ENCODE measurements around the gene NELFB.

The NELFB gene

GRCh38 chr9:137245450-137246421 lies 9.4 kb upstream of the NELFB start:
- peaks cover 22% of the 10 kb centered on the region; the same call in 1 of the 2 replicates for H3K4me1 ChIP-seq (ENCODE audit: insufficient read depth, low read length)
- H3K9ac ChIP-seq (ENCODE audit: low read depth, low read length), result no peak overlapping the region
- peaks cover 12% of the 10 kb centered on the region for H3K36me3 ChIP-seq (ENCODE audit: insufficient read depth, low read length)

GRCh38 chr9:137247135-137247915 lies 7.8 kb upstream of the NELFB start:
- H3K9me3 ChIP-seq (ENCODE audit: control insufficient read depth, insufficient read depth, low read length), result no peaks in the 10 kb centered on the region

More at GRCh38 chr9:137245450-137246421, 9.4 kb upstream of the NELFB start:
- no peaks in the 10 kb centered on the region for H3K9me3 ChIP-seq (ENCODE audit: control insufficient read depth, insufficient read depth, low read length)

GRCh38 chr9:137247916-137248175 lies 7.3 kb upstream of the NELFB start:
- Histone ChIP-seq H3K9ac (ENCODE audit: low read depth, low read length) (no peak overlapping the region), H3K4me1 (ENCODE audit: insufficient read depth, low read length) (peaks cover 22% of the 10 kb centered on the region; the same call in 1 of the 2 replicates), H3K36me3 (ENCODE audit: insufficient read depth, low read length) (peaks cover 5% of the 10 kb centered on the region; the same call in 1 of the 2 replicates), H3K9me3 (ENCODE audit: control insufficient read depth, insufficient read depth, low read length) (no peaks in the 10 kb centered on the region)

More at GRCh38 chr9:137247135-137247915, 7.8 kb upstream of the NELFB start:
- Histone ChIP-seq H3K36me3 (ENCODE audit: insufficient read depth, low read length) (peaks cover 11% of the 10 kb centered on the region), H3K9ac (ENCODE audit: low read depth, low read length) (no peak overlapping the region), H3K4me1 (ENCODE audit: insufficient read depth, low read length) (peaks cover 25% of the 10 kb centered on the region; the same call in 1 of the 2 replicates)

- H3K9me3 ChIP-seq (ENCODE audit: control insufficient read depth, insufficient read depth, low read length), result no peaks in the 10 kb centered on the region
- no peaks in the 10 kb centered on the region for H3K36me3 ChIP-seq (ENCODE audit: insufficient read depth, low read length)
- peaks cover 8% of the 10 kb centered on the region; the same call in 1 of the 2 replicates for H3K4me1 ChIP-seq (ENCODE audit: insufficient read depth, low read length)
- H3K9ac ChIP-seq (ENCODE audit: low read depth, low read length), result no peak overlapping the region
Observed at GRCh38 chr9:137250329-137251193, 4.6 kb upstream of the NELFB start.

- Histone ChIP-seq H3K9ac (ENCODE audit: low read depth, low read length) (no peak within 1 kb of the TSS), H3K9me3 (ENCODE audit: control insufficient read depth, insufficient read depth, low read length) (no peaks in the 10 kb centered on the region), H3K4me1 (ENCODE audit: insufficient read depth, low read length) (peaks cover 8% of the 10 kb centered on the region; the same call in 1 of the 2 replicates), H3K36me3 (ENCODE audit: insufficient read depth, low read length) (no peaks in the 10 kb centered on the region)
Observed at GRCh38 chr9:137251194-137251461, 4.0 kb upstream of the NELFB start, which contains the start of gene STPG3. Gene STPG3, plus strand, starts transcription at chr9:137251286. Its CDS starts 1 bp downstream, at chr9:137251287.

- no peaks in the 10 kb centered on the region for H3K9me3 ChIP-seq (ENCODE audit: control insufficient read depth, insufficient read depth, low read length)
- H3K9ac ChIP-seq (ENCODE audit: low read depth, low read length), result no peak overlapping the region
- H3K36me3 ChIP-seq (ENCODE audit: insufficient read depth, low read length), result peaks cover 2% of the 10 kb centered on the region; the same call in 1 of the 2 replicates
- peaks cover 8% of the 10 kb centered on the region; the same call in 1 of the 2 replicates for H3K4me1 ChIP-seq (ENCODE audit: insufficient read depth, low read length)
Observed at GRCh38 chr9:137251490-137252268, 3.4 kb upstream of the NELFB start.

GRCh38 chr9:137252555-137253506 lies 2.3 kb upstream of the NELFB start:
- no peak overlapping the region for H3K9ac ChIP-seq (ENCODE audit: low read depth, low read length)
- H3K9me3 ChIP-seq (ENCODE audit: control insufficient read depth, insufficient read depth, low read length), result no peaks in the 10 kb centered on the region
- peaks cover 8% of the 10 kb centered on the region for H3K36me3 ChIP-seq (ENCODE audit: insufficient read depth, low read length)
- H3K4me1 ChIP-seq (ENCODE audit: insufficient read depth, low read length), result peaks cover 8% of the 10 kb centered on the region; the same call in 1 of the 2 replicates

- H3K9me3 ChIP-seq (ENCODE audit: control insufficient read depth, insufficient read depth, low read length), result no peaks in the 10 kb centered on the region
- H3K36me3 ChIP-seq (ENCODE audit: insufficient read depth, low read length), result peaks cover 12% of the 10 kb centered on the region
- H3K4me1 ChIP-seq (ENCODE audit: insufficient read depth, low read length), result peaks cover 8% of the 10 kb centered on the region; the same call in 1 of the 2 replicates
- peak overlapping the region; percentile 55; the same call in 1 of the 2 replicates for H3K9ac ChIP-seq (ENCODE audit: low read depth, low read length)
Observed at GRCh38 chr9:137253717-137254623, 1.2 kb upstream of the NELFB start.

GRCh38 chr9:137255448-137256114 lies 454 bp downstream of the NELFB start:
- H3K4me1 ChIP-seq (ENCODE audit: insufficient read depth, low read length), result peaks cover 6% of the 10 kb centered on the region; the same call in 1 of the 2 replicates

GRCh38 chr9:137256362-137256761 lies 1.2 kb downstream of the NELFB start:
- H3K36me3 ChIP-seq (ENCODE audit: insufficient read depth, low read length), result peaks cover 12% of the 10 kb centered on the region
- H3K9ac ChIP-seq (ENCODE audit: low read depth, low read length), result peak overlapping the region; percentile 55; the same call in 1 of the 2 replicates
- H3K4me1 ChIP-seq (ENCODE audit: insufficient read depth, low read length), result no peaks in the 10 kb centered on the region; the same call in 1 of the 2 replicates
- no peaks in the 10 kb centered on the region for H3K9me3 ChIP-seq (ENCODE audit: control insufficient read depth, insufficient read depth, low read length)

More at GRCh38 chr9:137255448-137256114, 454 bp downstream of the NELFB start:
- H3K9ac ChIP-seq (ENCODE audit: low read depth, low read length), result peak overlapping the region; percentile 55
- no peaks in the 10 kb centered on the region for H3K9me3 ChIP-seq (ENCODE audit: control insufficient read depth, insufficient read depth, low read length)
- peaks cover 12% of the 10 kb centered on the region for H3K36me3 ChIP-seq (ENCODE audit: insufficient read depth, low read length)

- H3K9ac ChIP-seq (ENCODE audit: low read depth, low read length), result no peak overlapping the region
- H3K9me3 ChIP-seq (ENCODE audit: control insufficient read depth, insufficient read depth, low read length), result no peaks in the 10 kb centered on the region
- no peaks in the 10 kb centered on the region; the same call in 1 of the 2 replicates for H3K4me1 ChIP-seq (ENCODE audit: insufficient read depth, low read length)
- peaks cover 12% of the 10 kb centered on the region for H3K36me3 ChIP-seq (ENCODE audit: insufficient read depth, low read length)
Observed at GRCh38 chr9:137256856-137257255, 1.7 kb downstream of the NELFB start.

Measured in ES-I3 (cell line).